GM10248 (cell line): Measurements from ENCODE around the gene CST9.

Experiments
- CTCF ChIA-PET: fragments of 300-600 bp; sonication (Branson Sonifier 250); formaldehyde crosslinking; extraction: SDS; loops from one replicate; lab custom pipeline; 2021; ENCODE audit warnings: antibody characterized with exemption; lab: Yijun Ruan, JAX
- POLR2A ChIA-PET: fragments of 350-650 bp; sonication (Branson Sonifier 250); formaldehyde crosslinking; extraction: SDS; loops from one replicate; lab custom pipeline; 2020; ENCODE audit warnings: antibody characterized with exemption; lab: Yijun Ruan, JAX
- DNase-seq: peaks from one replicate; pipeline ENCODE4 v3.0.0; 2012; ENCODE audit errors: extremely low spot score
- CTCF ChIP-seq: IDR thresholded peaks from 2 replicates; pipeline ENCODE4 v1.5.1; 2012; ENCODE audit warnings: mild to moderate bottlenecking, low read depth; ENCODE audit errors: extremely low read depth, missing control alignments, control extremely low read depth

Gene CST9

GRCh38 chr20:23562721-23563342, 42.9 kb downstream of the CST9 start:
- no peak for DNase-seq
- CTCF ChIA-PET = no interaction called here
- POLR2A ChIA-PET = no interaction called here
- no peak for TF ChIP-seq CTCF

- CTCF ChIA-PET = interaction anchor here (1.0 to 1.3 kb wide), 3 partner anchors 10 to 16 kb away, joined by 3 to 6 read pairs (median 4); no protein-coding TSS in a partner anchor
- POLR2A ChIA-PET = no interaction called here
- TF ChIP-seq CTCF = no peak
Measured at GRCh38 chr20:23554401-23554800, 51.3 kb downstream of the CST9 start.

More at GRCh38 chr20:23554401-23554800, 51.3 kb downstream of the CST9 start:
- DNase-seq = no peak
